Parathyroid adenoma (tissue), 2 donors: ENCODE data around the gene GPC5.

Source experiments
- H2AFZ ChIP-seq: fragments of 300-600 bp; sonication (generic); one replicate; pipeline ENCODE4 v1.7.0; 2017; ENCODE audit warnings: antibody characterized with exemption, mild to moderate bottlenecking
- H3K27ac ChIP-seq: fragments of 300-600 bp; sonication (generic); one replicate; pipeline ENCODE4 v1.7.0; 2017
- H3K27me3 ChIP-seq: fragments of 300-600 bp; sonication (generic); one replicate; pipeline ENCODE4 v1.7.0; 2017; ENCODE audit warnings: low read length; ENCODE audit not compliant: control insufficient read depth, insufficient read depth
- H3K36me3 ChIP-seq: fragments of 300-600 bp; sonication (generic); one replicate; pipeline ENCODE4 v1.7.0; 2017; ENCODE audit warnings: low read length; ENCODE audit not compliant: control insufficient read depth, insufficient read depth
- H3K4me1 ChIP-seq: fragments of 300-600 bp; sonication (generic); one replicate; pipeline ENCODE4 v1.7.0; 2017; ENCODE audit warnings: control low read depth
- H3K4me2 ChIP-seq: fragments of 300-600 bp; sonication (generic); one replicate; pipeline ENCODE4 v1.7.0; 2017; ENCODE audit warnings: low read length
- H3K4me3 ChIP-seq: fragments of 300-600 bp; sonication (generic); one replicate; pipeline ENCODE4 v1.7.0; 2017; ENCODE audit warnings: low read depth, low read length
- H3K79me2 ChIP-seq: fragments of 300-600 bp; sonication (generic); one replicate; pipeline ENCODE4 v1.7.0; 2017; ENCODE audit warnings: control low read depth
- H3K9ac ChIP-seq: fragments of 300-600 bp; sonication (generic); one replicate; pipeline ENCODE4 v1.7.0; 2017; ENCODE audit warnings: mild to moderate bottlenecking
- H3K9me3 ChIP-seq: fragments of 300-600 bp; sonication (generic); one replicate; pipeline ENCODE4 v1.7.0; 2017; ENCODE audit warnings: low read length; ENCODE audit not compliant: control insufficient read depth
- CTCF ChIP-seq: fragments of 300-600 bp; sonication (generic); IDR thresholded peaks from one replicate; pipeline ENCODE4 v1.7.0; 2017; ENCODE audit warnings: antibody characterized with exemption, mild to moderate bottlenecking
- donor health status: primary hyperparathyroidism.

Gene GPC5

GRCh38 chr13:92825938-92826596, 1427.6 kb downstream of the GPC5 start:
- no peaks in the 10 kb centered on the region for H3K4me1 ChIP-seq

GRCh38 chr13:92827503-92827902, 1429.1 kb downstream of the GPC5 start:
- no peaks in the 10 kb centered on the region for H3K79me2 ChIP-seq
- H2AFZ ChIP-seq, result no peak overlapping the region
- no peak for TF ChIP-seq CTCF
- H3K27me3 ChIP-seq, result no peaks in the 10 kb centered on the region
- H3K27ac ChIP-seq, result no peak overlapping the region
- H3K36me3 ChIP-seq, result no peaks in the 10 kb centered on the region
- no peak overlapping the region for H3K9ac ChIP-seq
- H3K4me3 ChIP-seq, result no peak overlapping the region
- no peaks in the 10 kb centered on the region for H3K4me1 ChIP-seq
- no peaks in the 10 kb centered on the region for H3K9me3 ChIP-seq
- H3K4me2 ChIP-seq, result no peak overlapping the region

More at GRCh38 chr13:92825938-92826596, 1427.6 kb downstream of the GPC5 start:
- Histone ChIP-seq H3K79me2 (no peaks in the 10 kb centered on the region), H3K4me2 (no peak overlapping the region), H3K9ac (no peak overlapping the region), H3K9me3 (no peaks in the 10 kb centered on the region), H3K36me3 (no peaks in the 10 kb centered on the region), H2AFZ (no peak overlapping the region), H3K27ac (no peak overlapping the region), H3K4me3 (no peak overlapping the region), H3K27me3 (no peaks in the 10 kb centered on the region)
- TF ChIP-seq CTCF, result no peak

- Histone ChIP-seq H3K79me2 (no peaks in the 10 kb centered on the region), H3K36me3 (no peaks in the 10 kb centered on the region), H2AFZ (no peak overlapping the region), H3K9ac (no peak overlapping the region), H3K4me2 (no peak overlapping the region), H3K4me1 (no peaks in the 10 kb centered on the region), H3K4me3 (no peak overlapping the region), H3K27ac (no peak overlapping the region), H3K27me3 (no peaks in the 10 kb centered on the region), H3K9me3 (no peaks in the 10 kb centered on the region)
- no peak for TF ChIP-seq CTCF
Observed at GRCh38 chr13:92829930-92830329, 1431.5 kb downstream of the GPC5 start.

GRCh38 chr13:92830821-92831220, 1432.4 kb downstream of the GPC5 start:
- Histone ChIP-seq H3K36me3 (no peaks in the 10 kb centered on the region), H3K9ac (no peak overlapping the region), H3K4me3 (no peak overlapping the region), H3K9me3 (no peaks in the 10 kb centered on the region), H3K4me2 (no peak overlapping the region), H3K4me1 (no peaks in the 10 kb centered on the region), H3K27ac (no peak overlapping the region), H3K27me3 (no peaks in the 10 kb centered on the region), H2AFZ (no peak overlapping the region), H3K79me2 (no peaks in the 10 kb centered on the region)
- no peak for TF ChIP-seq CTCF

GRCh38 chr13:92833071-92833470, 1434.7 kb downstream of the GPC5 start:
- Histone ChIP-seq H3K9me3 (no peaks in the 10 kb centered on the region), H3K4me3 (no peak overlapping the region), H3K79me2 (no peaks in the 10 kb centered on the region), H3K4me2 (no peak overlapping the region), H3K9ac (no peak overlapping the region), H3K27me3 (no peaks in the 10 kb centered on the region), H3K36me3 (no peaks in the 10 kb centered on the region), H3K27ac (no peak overlapping the region), H3K4me1 (no peaks in the 10 kb centered on the region), H2AFZ (no peak overlapping the region)
- no peak for TF ChIP-seq CTCF
